T-helper 22 cell (primary cell): ENCODE data around the gene CLCF1.
A peak's percentile ranks its signal among the peaks of the same experiment; 100 is the strongest.
"Not testable (repeated sequence)": the region's sequence is repeated elsewhere in the genome, so short reads cannot be mapped to it uniquely, and the experiment has no call there.

ENCODE experiments used
- DNase-seq: peaks from one replicate; pipeline ENCODE4 v3.0.0-alpha.2; 2020; ENCODE audit warnings: low read depth

Gene CLCF1

DNA sequence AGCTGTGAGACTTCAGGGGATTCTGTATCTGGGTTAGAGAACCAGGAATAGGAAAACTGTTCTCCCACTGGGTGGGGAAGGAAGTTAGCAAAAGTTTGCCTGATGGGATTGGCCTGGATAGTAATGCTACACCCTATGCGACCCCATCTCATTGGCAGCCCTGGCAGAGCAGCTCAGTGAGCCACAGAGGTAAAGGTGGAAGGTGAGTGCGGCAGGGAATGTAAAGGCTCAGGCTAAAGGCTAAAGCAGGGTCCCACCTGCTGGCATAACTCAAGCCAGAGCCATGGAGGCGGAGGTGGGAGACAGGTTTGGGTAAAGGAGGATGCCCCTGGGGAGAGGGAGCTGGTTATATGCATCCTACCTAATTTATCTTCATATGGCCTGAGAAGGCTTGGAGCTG lies 51.3 kb downstream of the CLCF1 start:
- DNase-seq = no peak

DNA sequence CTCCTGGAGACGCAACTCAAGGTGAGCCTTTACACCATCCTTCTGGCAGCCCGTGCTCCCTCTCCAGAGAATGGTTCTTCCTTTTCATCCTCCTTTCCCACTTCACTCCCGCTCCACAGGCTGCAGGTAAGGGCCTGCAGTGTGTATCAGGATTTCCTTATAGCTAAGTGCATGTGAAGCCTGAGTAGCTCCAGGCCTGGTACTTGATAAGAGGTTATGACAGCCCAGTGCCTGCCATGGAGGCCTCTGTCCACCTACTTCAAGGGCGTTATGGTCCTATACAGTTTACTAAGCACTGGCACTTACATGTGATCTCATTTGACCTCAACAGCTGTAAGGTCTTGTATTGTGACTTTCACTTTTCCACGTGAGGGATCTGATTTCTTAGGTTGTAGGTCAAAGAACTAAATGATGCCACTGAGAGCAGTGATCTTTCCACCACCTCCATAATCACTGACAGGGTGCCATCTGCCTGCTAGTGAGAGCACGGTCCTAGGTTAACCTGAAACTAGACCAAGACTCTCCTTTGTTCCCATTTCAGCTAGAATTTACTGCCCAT lies 52.0 kb downstream of the CLCF1 start:
- DNase-seq = no peak

DNA sequence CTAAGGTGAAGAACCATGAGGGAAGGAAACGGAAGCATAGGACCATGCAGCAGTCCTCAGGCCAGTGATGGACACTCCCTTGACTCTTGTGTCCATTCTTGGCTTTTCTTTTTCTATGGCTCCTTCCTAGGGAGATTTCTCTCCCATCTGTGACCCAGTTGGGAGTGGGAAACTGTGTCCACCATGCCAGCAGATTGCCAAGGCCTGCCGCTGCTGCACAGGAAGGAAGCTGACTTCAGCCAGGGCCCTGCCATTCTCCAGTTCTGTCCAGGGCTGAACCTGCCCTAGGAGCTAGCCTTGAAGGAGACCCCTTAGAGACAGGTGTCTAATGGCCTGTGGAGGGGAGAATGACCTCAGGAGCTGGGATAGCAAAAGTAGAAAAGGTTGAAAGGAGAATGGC lies 52.7 kb downstream of the CLCF1 start:
- no peak for DNase-seq

DNA sequence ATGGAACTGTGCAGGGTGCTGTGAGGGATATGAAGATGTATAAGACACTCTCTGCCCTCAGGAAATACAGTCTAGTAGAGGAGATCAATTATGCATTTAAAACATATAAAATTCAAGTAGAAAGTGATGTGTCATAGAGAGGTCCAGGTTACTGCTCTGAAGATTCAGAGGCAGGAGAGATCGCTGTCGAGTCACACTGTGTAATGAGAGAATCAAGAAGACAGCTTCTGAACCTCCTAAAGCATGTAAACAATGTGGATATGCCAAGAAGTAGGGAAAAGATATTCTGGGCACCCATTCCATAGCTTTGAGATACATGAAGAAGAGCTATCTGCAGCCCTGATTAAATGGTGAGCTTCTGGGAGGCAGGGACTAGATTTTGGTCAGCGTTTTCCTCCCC lies 53.4 kb downstream of the CLCF1 start:
- no peak for DNase-seq

DNA sequence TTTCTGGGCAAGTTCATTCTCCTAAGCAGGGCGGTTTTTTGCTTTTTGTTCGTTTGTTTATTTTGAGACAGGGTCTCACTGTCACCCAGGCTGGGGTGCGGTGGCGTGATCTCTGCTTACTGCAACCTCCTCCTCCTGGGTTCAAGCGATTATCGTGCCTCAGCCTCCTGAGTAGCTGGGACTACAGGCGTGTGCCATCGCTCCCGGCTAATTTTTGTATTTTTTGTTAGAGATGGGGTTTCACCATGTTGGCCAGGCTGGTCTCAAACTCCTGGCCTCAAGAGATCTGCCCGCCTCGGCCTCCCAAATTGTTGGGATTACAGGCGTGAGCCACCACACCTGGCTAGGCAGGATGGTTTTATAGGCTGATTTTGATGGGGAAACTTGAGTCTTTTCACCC lies 54.5 kb downstream of the CLCF1 start:
- not testable (repeated sequence) for DNase-seq

DNA sequence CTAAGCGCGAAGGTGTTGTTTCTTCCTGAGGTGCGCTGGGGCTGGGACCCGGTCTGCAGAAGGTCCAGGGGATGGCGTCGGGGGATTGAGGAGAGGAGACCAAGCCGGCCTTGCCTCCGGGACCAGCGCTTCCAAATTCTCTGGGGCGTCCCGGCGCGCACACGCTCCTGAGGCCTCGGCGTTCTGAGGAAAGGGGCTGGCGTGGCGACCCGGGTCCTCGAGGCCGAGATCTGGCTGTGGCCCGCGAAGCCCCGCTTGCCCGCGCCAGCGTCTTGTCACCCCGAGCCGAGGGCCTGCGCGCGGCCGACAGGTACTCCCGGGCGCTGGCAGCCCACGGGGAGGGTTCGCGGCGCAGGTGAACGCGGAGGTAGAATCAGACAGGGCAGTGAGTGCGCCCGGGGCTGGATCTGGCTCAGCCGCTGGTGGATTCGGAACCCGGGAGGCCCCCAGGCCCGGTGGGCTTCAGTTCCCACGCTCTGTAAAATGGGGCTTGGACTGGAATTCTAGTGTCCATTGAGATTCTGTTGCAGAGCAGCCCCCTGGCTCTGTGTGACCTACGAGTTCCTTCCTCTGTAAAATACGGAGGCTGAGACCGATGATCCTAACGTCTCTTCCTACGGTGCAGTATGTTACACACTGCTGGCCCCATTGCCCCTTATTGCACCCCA lies 55.4 kb downstream of the CLCF1 start:
- no peak for DNase-seq

DNA sequence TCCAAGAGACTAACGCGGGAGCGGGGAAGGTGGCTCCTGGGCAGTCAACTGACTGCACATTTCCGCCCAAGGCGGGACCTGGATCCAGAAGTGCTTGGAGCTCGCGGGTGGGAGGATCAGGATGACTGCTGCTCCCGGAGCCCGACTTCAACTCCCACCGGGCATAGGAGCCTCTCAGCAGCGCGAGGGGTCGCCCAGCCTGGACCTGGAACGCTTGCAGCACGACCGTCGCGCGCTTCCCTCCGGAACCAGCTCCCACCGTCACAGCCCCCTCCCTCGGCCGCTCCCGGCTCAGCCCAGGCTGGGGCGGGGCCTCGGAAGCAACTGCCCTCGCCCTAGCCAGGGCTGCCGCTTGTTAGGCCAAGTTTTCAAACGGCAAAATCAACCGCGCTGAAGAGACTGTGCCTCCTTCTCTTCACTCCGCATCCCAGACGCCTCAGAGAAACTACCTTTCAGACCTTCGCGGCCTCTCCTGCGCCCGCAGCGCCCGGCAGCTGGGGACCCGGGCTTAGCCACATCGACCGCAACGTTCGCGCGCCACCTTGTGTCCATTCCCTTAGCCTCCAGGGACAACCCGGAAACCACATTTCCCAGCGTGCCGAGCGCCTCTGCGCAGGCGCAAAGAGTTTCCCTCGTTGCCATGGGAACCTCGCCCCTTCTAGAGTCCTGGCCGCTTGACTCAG lies 56.1 kb downstream of the CLCF1 start:
- DNase-seq = peak; percentile 94

DNA sequence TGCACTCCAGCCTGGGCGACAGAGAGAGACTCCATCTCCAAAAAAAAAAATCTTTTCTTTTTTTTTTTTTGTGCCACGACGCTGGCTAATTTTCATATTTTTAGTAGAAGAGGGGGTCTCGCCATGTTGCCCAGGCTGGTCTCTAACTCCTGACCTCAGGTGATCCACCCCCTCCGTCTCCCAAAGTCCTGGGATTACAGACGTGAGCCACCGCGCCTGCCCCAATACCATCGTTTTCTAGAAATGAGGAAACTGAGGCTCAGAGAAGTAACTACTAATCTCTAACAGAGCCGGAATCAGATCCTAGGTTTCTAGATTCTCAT lies 56.6 kb downstream of the CLCF1 start:
- DNase-seq = no peak

DNA sequence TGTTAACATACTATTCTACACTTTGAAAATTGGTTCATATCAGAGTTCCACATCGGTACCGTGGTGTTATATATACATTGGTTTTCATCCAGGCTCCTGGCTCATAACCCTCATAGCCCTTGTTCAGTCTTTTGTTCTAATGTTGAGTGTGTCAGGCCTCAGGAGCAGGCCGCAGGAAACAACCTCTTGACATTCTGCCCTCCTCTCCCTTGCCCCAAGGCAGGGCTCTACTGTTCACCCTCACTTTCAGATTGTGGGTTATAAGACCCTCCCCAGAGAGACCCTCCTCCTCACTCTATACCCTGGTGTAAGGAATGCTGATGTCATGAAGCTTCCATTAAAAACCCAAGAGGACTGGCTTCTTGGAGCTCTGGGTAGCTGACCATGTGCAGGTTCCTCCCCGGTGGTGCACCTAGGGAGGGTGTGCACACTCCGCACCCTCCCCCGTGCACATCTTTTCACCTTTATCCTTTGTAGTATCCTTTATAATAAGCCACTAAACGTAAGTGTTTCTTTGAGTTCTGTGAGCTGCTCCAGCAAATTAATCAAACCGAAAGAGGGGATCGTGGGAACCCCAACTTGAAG lies 58.0 kb downstream of the CLCF1 start:
- no peak for DNase-seq

DNA sequence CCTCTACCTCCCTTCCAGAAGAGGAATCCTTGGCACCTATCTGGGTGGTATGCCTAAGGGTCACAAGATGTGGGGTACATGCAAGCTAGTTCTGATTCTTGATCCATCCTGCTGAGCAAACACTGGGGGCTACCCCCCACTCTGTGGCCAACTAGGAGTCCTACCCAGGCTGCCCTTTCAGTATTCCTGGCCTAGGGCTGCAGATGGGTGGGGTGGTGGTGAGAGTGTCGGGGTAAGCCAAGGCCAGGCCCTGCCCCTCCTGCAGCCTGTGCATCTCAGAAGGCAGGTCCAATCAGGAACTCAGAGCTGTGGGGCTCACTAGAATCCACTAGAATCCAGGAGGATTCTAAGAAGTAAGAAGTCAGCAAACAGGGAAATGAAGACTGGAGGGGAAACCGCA lies 59.2 kb downstream of the CLCF1 start:
- DNase-seq = no peak
